Endothelial cell of umbilical vein (primary cell): Measurements from ENCODE around the gene MPG. TPM values are rescaled to one million over a fixed set of nuclear protein-coding genes. Genes with fewer than 3 reads are reported as not detected.

Experiments used
- BruUV-seq: library from RNA; stranded (reverse); fragments of 400-500 nt; replicated peaks from 2 replicates; lab custom pipeline; 2021; lab: Mats Ljungman, UMichigan
- CTCF ChIA-PET: fragments of 300-600, 350-600 bp; sonication (Branson Sonifier 250); formaldehyde crosslinking; loops from one replicate; lab custom pipeline; 2021; ENCODE audit warnings: antibody characterized with exemption, inconsistent platforms; lab: Charles Lee
- POLR2A ChIA-PET: fragments of 300-600, 350-600 bp; sonication (Branson Sonifier 250); formaldehyde crosslinking; loops from one replicate; lab custom pipeline; 2021; ENCODE audit warnings: antibody characterized with exemption, inconsistent platforms; lab: Charles Lee
- DNase-seq: peaks from one replicate; pipeline ENCODE4 v3.0.0-alpha.2; 2011; ENCODE audit warnings: low read depth, low spot score
- FAIRE-seq: peaks from 2 replicates; lab custom pipeline; 2011; peaks lifted over from hg19 to GRCh38; lab: Jason Lieb, UNC
- H2AFZ ChIP-seq: 2 replicates; pipeline ENCODE4 v1.6.0; 2012; ENCODE audit warnings: low read depth, low read length, control low read depth, inconsistent platforms
- H3K27ac ChIP-seq: 2 replicates; pipeline ENCODE4 v1.5.1; 2011; ENCODE audit warnings: low read depth, mild to moderate bottlenecking, control low read depth, low read length, moderate library complexity; ENCODE audit not compliant: insufficient read depth
- H3K27me3 ChIP-seq, 2 experiments: 2 replicates each; pipeline versions ENCODE4 v1.6.0 to v1.6.1; 2011; ENCODE audit warnings: low read length in 2 of 2, mixed read lengths in 1 of 2; ENCODE audit not compliant: control insufficient read depth in 2 of 2, insufficient read depth in 2 of 2
- H3K36me3 ChIP-seq, 2 experiments: 2 replicates in 1 of 2; 3 replicates in 1 of 2; pipeline ENCODE4 v1.5.1; 2011; ENCODE audit warnings: low read length in 2 of 2, mild to moderate bottlenecking in 1 of 2, moderate library complexity in 1 of 2; ENCODE audit not compliant: control insufficient read depth in 2 of 2, insufficient read depth in 2 of 2; ENCODE audit errors: extremely low read depth in 1 of 2
- H3K4me1 ChIP-seq: 3 replicates; pipeline ENCODE4 v1.5.1; 2011; ENCODE audit warnings: mild to moderate bottlenecking, low read length; ENCODE audit not compliant: control insufficient read depth, insufficient read depth; ENCODE audit errors: extremely low read depth
- H3K4me2 ChIP-seq: 2 replicates; pipeline ENCODE4 v1.6.1; 2011; ENCODE audit warnings: low read length, control low read depth, mixed read lengths; ENCODE audit not compliant: insufficient read depth
- H3K4me3 ChIP-seq, 3 experiments: fragments of 200-600 bp in 1 of 3; sonication (generic), shearing (Covaris generic) in 1 of 3; replicated peaks in 1 of 3; 2 replicates each; pipeline ENCODE4 v1.5.1; 2011 to 2016; ENCODE audit warnings: control low read depth in 3 of 3, low read length in 3 of 3, mild to moderate bottlenecking in 2 of 3, inconsistent platforms in 1 of 3, low read depth in 1 of 3, moderate library complexity in 1 of 3; ENCODE audit not compliant: insufficient read depth in 1 of 3
- H3K79me2 ChIP-seq: 2 replicates; pipeline ENCODE4 v1.6.0; 2012; ENCODE audit warnings: low read length, inconsistent platforms; ENCODE audit not compliant: control insufficient read depth, insufficient read depth
- H3K9ac ChIP-seq: replicated peaks from 2 replicates; pipeline ENCODE3; 2011; ENCODE audit warnings: low read length, control low read depth; ENCODE audit not compliant: insufficient read depth; ENCODE audit errors: extremely low read depth
- H3K9me1 ChIP-seq: replicated peaks from 3 replicates; pipeline ENCODE4 v1.6.0; 2011; ENCODE audit warnings: mild to moderate bottlenecking, low read length; ENCODE audit not compliant: control insufficient read depth, insufficient read depth; ENCODE audit errors: extremely low read depth
- H3K9me3 ChIP-seq: replicated peaks from 2 replicates; pipeline ENCODE4 v1.5.1; 2012; ENCODE audit warnings: low read length, inconsistent platforms; ENCODE audit not compliant: control insufficient read depth, insufficient read depth
- H4K20me1 ChIP-seq: replicated peaks from 2 replicates; pipeline ENCODE3; 2011; ENCODE audit warnings: mild to moderate bottlenecking, low read length; ENCODE audit not compliant: control insufficient read depth, insufficient read depth; ENCODE audit errors: extremely low read depth
- EZH2 ChIP-seq: IDR thresholded peaks from 2 replicates; pipeline ENCODE4 v1.6.1; 2012; ENCODE audit warnings: borderline replicate concordance, low read depth, mild to moderate bottlenecking, moderate library complexity, low read length, inconsistent platforms; ENCODE audit not compliant: severe bottlenecking
- FOS ChIP-seq: IDR thresholded peaks from 2 replicates; pipeline ENCODE4 v1.6.1; 2011; ENCODE audit warnings: mild to moderate bottlenecking, low read length, moderate library complexity, borderline replicate concordance; ENCODE audit not compliant: insufficient read depth
- GATA2 ChIP-seq: IDR thresholded peaks from 2 replicates; pipeline ENCODE4 v1.7.0; 2011; ENCODE audit warnings: low read depth, mild to moderate bottlenecking, moderate library complexity, mixed read lengths, low read length; ENCODE audit not compliant: insufficient read length, insufficient read depth
- JUN ChIP-seq: IDR thresholded peaks from 2 replicates; pipeline ENCODE4 v1.6.1; 2011; ENCODE audit warnings: borderline replicate concordance, low read depth; ENCODE audit not compliant: insufficient read length, insufficient read depth
- MAX ChIP-seq: IDR thresholded peaks from 2 replicates; pipeline ENCODE4 v1.6.1; 2011; ENCODE audit not compliant: insufficient read depth, insufficient read length
- MYC ChIP-seq: IDR thresholded peaks from one replicate; pipeline ENCODE4 v1.6.1; 2011; ENCODE audit warnings: mild to moderate bottlenecking, low read depth, low read length
- POLR2A ChIP-seq: IDR thresholded peaks from 2 replicates; pipeline ENCODE4 v1.6.1; 2012; ENCODE audit warnings: low read depth, mild to moderate bottlenecking, control low read depth, low read length
- POLR2AphosphoS5 ChIP-seq: IDR thresholded peaks from 2 replicates; pipeline ENCODE4 v1.6.1; 2012; ENCODE audit warnings: low read depth, mild to moderate bottlenecking, control low read depth, low read length, moderate library complexity; ENCODE audit not compliant: insufficient read depth
- dilution Hi-C: fragments of 300-500 bp; cut with MboI; formaldehyde crosslinking; loops from one replicate; pipeline ENCODE4 v1.15.0; 2019; ENCODE audit warnings: low sequenced_read_pairs; ENCODE audit not compliant: extremely low pct_ligation_motif_present
- intact Hi-C: fragments of 100-400 bp; cut with micrococcal nuclease; formaldehyde crosslinking; loops from one replicate; pipeline ENCODE4 v1.10.0; 2022
- polyA plus RNA-seq, 4 experiments: library from polyadenylated mRNA; depleted of rRNA in 3 of 4; stranded (reverse) in 3 of 4; unstranded in 1 of 4; fragments of >200 nt; gene quantifications; 2 replicates each; pipeline versions ENCODE4 v1.2.1 to v1.2.3, GENCODE V29; 2011 to 2012; ENCODE audit warnings: missing spikeins in 1 of 4
- total RNA-seq: library from RNA; stranded (reverse); gene quantifications from 2 replicates; pipeline ENCODE4 v1.2.3, GENCODE V29; 2021
- TF ChIP-seq, protein P1 (sequence below), 2 donors: IDR thresholded peaks; 1 replicate in 1 of 2; 2 replicates in 1 of 2; pipeline ENCODE4 v1.5.1; 2011; ENCODE audit warnings: low read length in 2 of 2, mild to moderate bottlenecking in 2 of 2, moderate library complexity in 2 of 2, control low read depth in 1 of 2, inconsistent platforms in 1 of 2, low read depth in 1 of 2; ENCODE audit not compliant: insufficient read depth in 1 of 2; ENCODE audit errors: extremely low read depth in 1 of 2

MPG gene
- total and polyA plus RNA-seq, 2 donors (not counting 3 experiments of a cell fraction or from before 2014, with no cell fraction given) = 70.5 to 140 TPM

- H2AFZ ChIP-seq = no peak overlapping the region
- intact Hi-C loops (no loop called here), dilution Hi-C loops (no loop called here)
- no peaks in the 10 kb centered on the region for H3K27me3 ChIP-seq
- no peaks in the 10 kb centered on the region for H3K9me3 ChIP-seq
- H4K20me1 ChIP-seq = no peaks in the 10 kb centered on the region
- no TSS peak for BruUV-seq
- no peak for DNase-seq
- CTCF ChIA-PET = interaction anchor here (0.6 to 6.0 kb wide), 8 partner anchors 9 to 266 kb away, joined by 3 to 130 read pairs (median 11); partner anchors contain the start of genes HBQ1, MRPL28, POLR3K and SNRNP25
- H3K27ac ChIP-seq = no peak overlapping the region
- H3K4me3 ChIP-seq = no peak overlapping the region
- POLR2A ChIA-PET = no interaction called here
- H3K36me3 ChIP-seq = peaks cover 0 to 2% of the 10 kb centered on the region in 2 experiments
- H3K9ac ChIP-seq = no peak overlapping the region
- TF ChIP-seq MYC = no peak
- no peak for TF ChIP-seq MAX
- no peak for TF ChIP-seq FOS
- no peak for TF ChIP-seq POLR2A
- TF ChIP-seq JUN = no peak
- TF ChIP-seq, protein P1, sequence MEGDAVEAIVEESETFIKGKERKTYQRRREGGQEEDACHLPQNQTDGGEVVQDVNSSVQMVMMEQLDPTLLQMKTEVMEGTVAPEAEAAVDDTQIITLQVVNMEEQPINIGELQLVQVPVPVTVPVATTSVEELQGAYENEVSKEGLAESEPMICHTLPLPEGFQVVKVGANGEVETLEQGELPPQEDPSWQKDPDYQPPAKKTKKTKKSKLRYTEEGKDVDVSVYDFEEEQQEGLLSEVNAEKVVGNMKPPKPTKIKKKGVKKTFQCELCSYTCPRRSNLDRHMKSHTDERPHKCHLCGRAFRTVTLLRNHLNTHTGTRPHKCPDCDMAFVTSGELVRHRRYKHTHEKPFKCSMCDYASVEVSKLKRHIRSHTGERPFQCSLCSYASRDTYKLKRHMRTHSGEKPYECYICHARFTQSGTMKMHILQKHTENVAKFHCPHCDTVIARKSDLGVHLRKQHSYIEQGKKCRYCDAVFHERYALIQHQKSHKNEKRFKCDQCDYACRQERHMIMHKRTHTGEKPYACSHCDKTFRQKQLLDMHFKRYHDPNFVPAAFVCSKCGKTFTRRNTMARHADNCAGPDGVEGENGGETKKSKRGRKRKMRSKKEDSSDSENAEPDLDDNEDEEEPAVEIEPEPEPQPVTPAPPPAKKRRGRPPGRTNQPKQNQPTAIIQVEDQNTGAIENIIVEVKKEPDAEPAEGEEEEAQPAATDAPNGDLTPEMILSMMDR (IDR thresholded peaks at IDR 0.05; ENCODE audit: extremely low read depth in 1 of 2, insufficient read depth in 1 of 2, low read depth in 1 of 2, low read length in 2 of 2) = no peak
- no peak for TF ChIP-seq GATA2
- no peak for TF ChIP-seq POLR2AphosphoS5
- TF ChIP-seq EZH2 = no peak
- H3K9me1 ChIP-seq = no peaks in the 10 kb centered on the region
- H3K4me1 ChIP-seq = peaks cover 5% of the 10 kb centered on the region
- no peak overlapping the region for H3K4me2 ChIP-seq
- no peaks in the 10 kb centered on the region for H3K79me2 ChIP-seq
- no peak for FAIRE-seq
These were observed 26.9 kb downstream of the MPG start for GRCh38 chr16:104928-105327.
